Neural progenitor cell (in vitro differentiated cells): ENCODE measurements around the gene PLP2. TPM values are rescaled to one million over a fixed set of nuclear protein-coding genes. Genes with fewer than 3 reads are reported as not detected.

Experiments used
- DNase-seq: peaks from one replicate; pipeline ENCODE4 v3.0.0-alpha.2; 2016; ENCODE audit warnings: low spot score
- H2AFZ ChIP-seq: fragments of 200-600 bp; sonication (generic); replicated peaks from 2 replicates; pipeline ENCODE4 v1.6.1; 2016; ENCODE audit warnings: antibody characterized with exemption
- H3F3A ChIP-seq: fragments of 200-600 bp; sonication (generic); 2 replicates; pipeline ENCODE4 v1.6.1; 2016; ENCODE audit warnings: antibody characterized with exemption, low read depth
- H3K27ac ChIP-seq: fragments of 200-600 bp; sonication (generic); 2 replicates; pipeline ENCODE4 v1.5.1; 2016; ENCODE audit warnings: mild to moderate bottlenecking
- H3K27me3 ChIP-seq: fragments of 200-600 bp; sonication (generic); 2 replicates; pipeline ENCODE4 v1.6.1; 2016; ENCODE audit warnings: mild to moderate bottlenecking, moderate library complexity
- H3K36me3 ChIP-seq: fragments of 200-600 bp; sonication (generic); 2 replicates; pipeline ENCODE4 v1.5.1; 2016
- H3K4me1 ChIP-seq: fragments of 200-600 bp; sonication (generic); 2 replicates; pipeline ENCODE4 v1.6.1; 2016; ENCODE audit warnings: mixed run types
- H3K4me2 ChIP-seq: fragments of 200-600 bp; sonication (generic); 2 replicates; pipeline ENCODE4 v1.6.1; 2016
- H3K4me3 ChIP-seq: fragments of 200-600 bp; sonication (generic); 2 replicates; pipeline ENCODE4 v1.5.1; 2016
- H3K79me2 ChIP-seq: fragments of 200-600 bp; sonication (generic); 2 replicates; pipeline ENCODE4 v1.6.1; 2016; ENCODE audit warnings: low read depth
- H3K9ac ChIP-seq: fragments of 200-600 bp; sonication (generic); 2 replicates; pipeline ENCODE4 v1.6.1; 2016
- H3K9me3 ChIP-seq: fragments of 200-600 bp; sonication (generic); 2 replicates; pipeline ENCODE4 v1.5.1; 2016; ENCODE audit warnings: low read depth
- H4K20me1 ChIP-seq: fragments of 200-600 bp; sonication (generic); 2 replicates; pipeline ENCODE4 v1.6.1; 2016; ENCODE audit warnings: low read depth
- H3K27ac Mint-ChIP-seq: 3 replicates; pipeline ENCODE4 v1.8.0; 2021; ENCODE audit warnings: mixed read lengths
- H3K27me3 Mint-ChIP-seq: 2 replicates; pipeline ENCODE4 v1.8.0; 2022; ENCODE audit warnings: low read depth, mild to moderate bottlenecking, inconsistent platforms, moderate library complexity, mixed read lengths; ENCODE audit not compliant: insufficient read depth
- H3K36me3 Mint-ChIP-seq: 3 replicates; pipeline ENCODE4 v1.8.0; 2021; ENCODE audit warnings: mixed read lengths
- H3K4me1 Mint-ChIP-seq: 3 replicates; pipeline ENCODE4 v1.8.0; 2021; ENCODE audit warnings: mixed read lengths
- H3K4me3 Mint-ChIP-seq: 3 replicates; pipeline ENCODE4 v1.8.0; 2021; ENCODE audit warnings: mild to moderate bottlenecking, moderate library complexity, mixed read lengths
- H3K9me3 Mint-ChIP-seq: 3 replicates; pipeline ENCODE4 v1.8.0; 2020; ENCODE audit warnings: mixed read lengths
- CTCF ChIP-seq: fragments of 200-600 bp; sonication (generic); IDR thresholded peaks from 2 replicates; pipeline ENCODE4 v1.5.1; 2017; ENCODE audit warnings: antibody characterized with exemption, mild to moderate bottlenecking
- EZH2 ChIP-seq: fragments of 200-600 bp; sonication (generic); IDR thresholded peaks from 2 replicates; pipeline ENCODE4 v1.6.1; 2017; ENCODE audit warnings: antibody characterized with exemption, mild to moderate bottlenecking, moderate library complexity
- EZH2phosphoT487 ChIP-seq: fragments of 200-600 bp; sonication (generic); IDR thresholded peaks from 2 replicates; pipeline ENCODE4 v1.6.1; 2017; ENCODE audit warnings: antibody characterized with exemption
- total RNA-seq: library from RNA; depleted of rRNA; stranded (reverse); fragments of >200 nt; gene quantifications from 2 replicates; pipeline ENCODE4 v1.2.3, GENCODE V29; 2015; ENCODE audit warnings: low replicate concordance

PLP2 gene
- total RNA-seq, 1 donor from 2014 or later = 0.13 TPM

DNA sequence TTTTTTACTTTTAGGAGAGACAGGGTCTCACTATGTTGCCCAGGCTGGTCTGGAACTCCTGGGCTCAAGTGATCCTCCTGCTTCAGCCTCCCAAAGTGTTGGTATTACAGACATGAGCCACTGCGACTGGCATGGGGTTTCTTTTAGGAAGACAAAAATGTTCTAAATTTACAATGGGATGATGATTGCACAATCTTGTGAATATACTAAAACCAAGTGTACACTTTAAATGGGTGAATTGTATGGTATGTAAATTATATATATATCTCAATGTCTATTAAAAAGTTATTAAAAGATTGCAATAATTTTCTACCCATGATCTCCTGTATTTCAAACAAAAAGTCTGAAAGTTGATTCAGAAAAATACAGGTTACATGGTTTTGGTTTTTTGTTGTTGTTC is 18.2 kb upstream of the PLP2 start:
- peaks cover 15% of the 10 kb centered on the region for H3K4me1 Mint-ChIP-seq
- H3K4me1 ChIP-seq = no peaks in the 10 kb centered on the region
- no peak overlapping the region for H3K4me2 ChIP-seq
- no peaks in the 10 kb centered on the region for H3K9me3 ChIP-seq
- H3K9me3 Mint-ChIP-seq = peaks cover 20% of the 10 kb centered on the region
- no peaks in the 10 kb centered on the region for H3K36me3 ChIP-seq
- H3K27me3 ChIP-seq = peaks cover 10% of the 10 kb centered on the region
- no peak overlapping the region for H3K4me3 Mint-ChIP-seq
- DNase-seq = no peak
- peaks cover 15% of the 10 kb centered on the region for H3F3A ChIP-seq
- no peaks in the 10 kb centered on the region for H3K36me3 Mint-ChIP-seq
- no peaks in the 10 kb centered on the region for H4K20me1 ChIP-seq
- no peaks in the 10 kb centered on the region for H3K79me2 ChIP-seq
- no peak overlapping the region for H3K4me3 ChIP-seq
- peaks cover 2% of the 10 kb centered on the region for H3K27me3 Mint-ChIP-seq
- no peak overlapping the region for H3K9ac ChIP-seq
- no peak overlapping the region for H2AFZ ChIP-seq
- TF ChIP-seq EZH2phosphoT487 = no peak
- no peak for TF ChIP-seq CTCF
- TF ChIP-seq EZH2 = no peak
- no peak overlapping the region for H3K27ac ChIP-seq
- H3K27ac Mint-ChIP-seq = no peak overlapping the region

- Histone ChIP-seq H3K4me2 (peak overlapping the region; percentile 70), H3K4me1 (no peaks in the 10 kb centered on the region), H3K9ac (no peak overlapping the region), H2AFZ (peak overlapping the region; percentile 68), H4K20me1 (no peaks in the 10 kb centered on the region), H3F3A (peaks cover 15% of the 10 kb centered on the region), H3K27me3 (peaks cover 10% of the 10 kb centered on the region), H3K4me3 (peak overlapping the region; percentile 43), H3K36me3 (no peaks in the 10 kb centered on the region), H3K79me2 (no peaks in the 10 kb centered on the region), H3K27ac (no peak overlapping the region), H3K9me3 (no peaks in the 10 kb centered on the region)
- H3K27me3 Mint-ChIP-seq = peaks cover 2% of the 10 kb centered on the region
- peaks cover 17% of the 10 kb centered on the region for H3K9me3 Mint-ChIP-seq
- H3K4me1 Mint-ChIP-seq = peaks cover 15% of the 10 kb centered on the region
- peak overlapping the region; percentile 85 for H3K4me3 Mint-ChIP-seq
- peak overlapping the region; percentile 97 for H3K27ac Mint-ChIP-seq
- TF ChIP-seq EZH2 (no peak), EZH2phosphoT487 (no peak), CTCF (no peak)
- no peaks in the 10 kb centered on the region for H3K36me3 Mint-ChIP-seq
- peak; percentile 87 for DNase-seq
Observed at GRCh38 chrX:49155243-49155899, 16.3 kb upstream of the PLP2 start.

GRCh38 chrX:49155900-49156837 is 15.5 kb upstream of the PLP2 start:
- H3K9ac ChIP-seq = no peak overlapping the region
- Mint-ChIP-seq H3K27me3 (peaks cover 2% of the 10 kb centered on the region), H3K4me1 (peaks cover 15% of the 10 kb centered on the region), H3K9me3 (peaks cover 14% of the 10 kb centered on the region), H3K36me3 (no peaks in the 10 kb centered on the region), H3K4me3 (peak overlapping the region; percentile 85), H3K27ac (peak overlapping the region; percentile 97)
- no peak overlapping the region for H2AFZ ChIP-seq
- H3K36me3 ChIP-seq = no peaks in the 10 kb centered on the region
- H3K4me3 ChIP-seq = peak overlapping the region; percentile 43
- TF ChIP-seq EZH2 = no peak
- TF ChIP-seq CTCF = peak; percentile 64
- no peak for TF ChIP-seq EZH2phosphoT487
- peak overlapping the region; percentile 70 for H3K4me2 ChIP-seq
- no peak overlapping the region for H3K27ac ChIP-seq
- no peaks in the 10 kb centered on the region for H3K9me3 ChIP-seq
- peak; percentile 88 for DNase-seq
- H4K20me1 ChIP-seq = no peaks in the 10 kb centered on the region
- H3F3A ChIP-seq = peaks cover 15% of the 10 kb centered on the region
- peaks cover 14% of the 10 kb centered on the region for H3K27me3 ChIP-seq
- no peaks in the 10 kb centered on the region for H3K4me1 ChIP-seq
- no peaks in the 10 kb centered on the region for H3K79me2 ChIP-seq
